Astrocyte of the hippocampus (primary cell): ENCODE data around the gene CHCHD3.
"Not testable (repeated sequence)": the region's sequence is repeated elsewhere in the genome, so short reads cannot be mapped to it uniquely, and the experiment has no call there.

Experiments used
- DNase-seq: peaks from one replicate; pipeline ENCODE4 v3.0.0; 2011; ENCODE audit warnings: low read depth, low spot score

CHCHD3 gene

DNA sequence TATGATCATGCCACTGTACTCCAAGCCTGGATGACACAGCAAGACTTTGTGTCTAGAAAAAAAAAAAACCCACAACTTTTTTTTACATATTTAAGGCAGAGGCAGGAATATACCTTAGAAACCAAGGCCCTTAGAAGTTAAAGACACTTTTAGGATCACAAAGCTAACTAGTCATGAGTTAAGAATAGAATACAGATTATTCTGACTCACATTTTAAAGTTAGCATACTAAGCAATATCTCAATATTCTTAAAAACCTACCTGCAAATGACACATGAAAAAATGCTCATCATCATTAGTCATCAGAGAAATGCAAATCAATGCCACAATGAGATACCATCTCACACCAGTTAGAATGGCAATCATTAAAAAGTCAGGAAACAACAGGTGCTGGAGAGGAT lies 177.7 kb downstream of the CHCHD3 start:
- DNase-seq, result no peak

DNA sequence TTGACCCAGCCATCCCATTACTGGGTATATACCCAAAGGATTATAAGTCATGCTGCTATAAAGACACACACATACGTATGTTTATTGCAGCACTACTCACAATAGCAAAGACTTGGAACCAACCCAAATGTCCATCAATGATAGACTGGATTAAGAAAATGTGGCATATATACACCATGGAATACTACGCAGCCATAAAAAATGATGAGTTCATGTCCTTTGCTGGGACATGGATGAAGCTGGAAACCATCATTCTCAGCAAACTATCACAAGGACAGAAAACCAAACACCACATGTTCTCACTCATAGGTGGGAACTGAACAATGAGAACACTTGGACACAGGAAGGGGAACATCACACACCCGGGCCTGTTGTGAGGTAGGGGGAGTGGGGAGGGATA lies 179.6 kb downstream of the CHCHD3 start:
- not testable (repeated sequence) for DNase-seq

DNA sequence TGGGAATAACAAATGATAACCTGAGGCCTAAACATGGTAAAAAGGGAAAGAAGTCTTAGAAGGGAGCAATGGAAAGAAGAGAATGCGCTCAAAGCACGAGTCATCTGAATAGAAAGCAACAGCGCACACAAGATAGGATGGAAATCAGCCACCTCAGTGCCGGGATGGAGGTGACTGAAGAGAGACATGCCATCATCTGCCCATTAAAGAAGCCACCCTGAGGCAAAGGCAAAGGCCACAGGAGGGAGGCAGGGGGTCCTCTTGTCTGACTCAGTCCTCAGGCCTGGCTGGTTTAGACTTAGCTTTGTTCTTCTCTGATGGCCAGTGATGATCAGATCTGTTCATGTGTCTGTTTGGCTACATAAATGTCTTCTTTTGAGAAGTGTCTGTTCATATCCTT lies 180.6 kb downstream of the CHCHD3 start:
- no peak for DNase-seq

DNA sequence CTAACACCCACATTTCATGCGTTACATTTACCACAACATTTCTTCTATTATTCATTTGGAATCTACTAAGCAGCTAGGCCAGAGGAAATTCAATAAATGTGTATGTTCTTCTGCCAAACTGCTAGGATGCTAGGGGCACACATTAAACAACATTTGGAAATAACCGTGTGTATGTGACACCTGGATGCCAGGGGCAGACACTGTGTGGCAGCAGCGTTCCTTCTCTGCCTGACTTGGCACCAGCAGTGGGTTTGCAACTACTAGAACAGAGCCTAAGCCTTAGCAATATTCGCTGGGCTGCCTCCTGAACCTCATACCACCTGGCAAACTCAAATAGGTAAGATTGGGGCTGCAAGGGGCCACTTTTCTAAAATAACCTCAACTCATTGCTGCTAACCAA lies 182.1 kb downstream of the CHCHD3 start:
- no peak for DNase-seq

DNA sequence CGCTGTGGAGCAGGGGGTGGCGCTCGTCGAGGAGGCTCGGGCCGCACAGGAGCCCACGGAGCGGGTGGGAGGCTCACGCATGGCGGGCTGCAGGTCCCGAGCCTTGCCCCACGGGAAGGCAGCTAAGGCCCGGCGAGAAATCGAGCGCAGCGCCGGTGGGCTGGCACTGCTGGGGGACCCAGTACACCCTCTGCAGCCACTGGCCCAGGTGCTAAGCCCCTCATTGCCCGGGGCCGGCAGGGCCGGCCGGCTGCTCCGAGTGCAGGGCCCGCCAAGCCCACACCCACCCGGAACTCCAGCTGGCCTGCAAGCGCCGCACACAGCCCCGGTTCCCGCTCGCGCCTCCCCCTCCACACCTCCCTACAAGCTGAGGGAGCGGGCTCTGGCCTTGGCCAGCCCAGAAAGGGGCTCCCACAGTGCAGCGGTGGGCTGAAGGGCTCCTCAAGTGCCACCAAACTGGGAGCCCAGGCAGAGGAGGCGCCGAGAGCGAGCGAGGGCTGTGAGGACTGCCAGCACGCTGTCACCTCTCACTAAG lies 183.2 kb downstream of the CHCHD3 start:
- not testable (repeated sequence) for DNase-seq

DNA sequence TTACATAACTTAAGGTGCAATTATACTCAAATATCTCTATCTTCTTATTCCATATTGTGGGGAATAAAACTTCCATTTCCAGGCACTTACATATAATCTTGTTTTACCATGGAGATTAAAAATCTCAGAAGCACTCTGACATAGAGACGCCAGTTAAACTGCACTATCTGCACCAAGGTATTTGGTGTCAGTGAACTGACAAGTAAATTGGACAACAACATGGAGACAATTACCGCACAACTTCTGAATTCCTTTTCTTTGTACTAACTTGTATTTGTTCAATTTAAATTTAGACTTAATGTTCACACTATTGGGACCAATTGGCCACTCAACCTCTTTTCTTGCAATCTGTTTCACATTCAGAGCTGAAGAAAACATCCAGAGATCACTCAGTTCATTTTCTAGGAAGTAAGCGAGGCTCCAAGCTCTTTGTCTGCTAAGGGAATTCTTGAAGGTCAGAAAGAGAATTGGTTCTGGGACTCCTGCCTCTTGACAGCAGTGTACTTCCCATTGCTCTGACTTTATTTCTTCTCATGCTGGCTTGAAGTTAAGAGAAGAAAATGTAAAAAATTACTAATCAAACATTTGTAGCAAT lies 184.7 kb downstream of the CHCHD3 start:
- DNase-seq, result no peak

DNA sequence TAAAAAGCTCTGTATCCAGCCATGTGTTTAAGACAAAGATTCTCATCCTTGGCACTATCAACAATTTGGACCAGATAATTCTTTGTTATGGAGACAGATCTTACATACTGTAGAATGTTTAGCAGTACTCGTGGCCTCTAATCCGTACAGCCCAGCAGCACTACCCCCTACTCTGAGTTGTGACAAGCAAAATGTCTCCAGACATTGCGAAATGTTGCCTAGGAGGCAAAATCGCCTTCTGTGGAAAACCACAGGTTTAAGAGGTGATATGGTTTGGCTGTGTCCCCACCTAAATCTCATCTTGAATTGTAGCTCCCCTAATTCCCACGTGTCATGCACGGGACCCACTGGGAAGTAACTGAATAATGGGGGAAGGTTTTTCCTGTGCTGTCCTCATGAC lies 186.7 kb downstream of the CHCHD3 start:
- DNase-seq, result no peak

DNA sequence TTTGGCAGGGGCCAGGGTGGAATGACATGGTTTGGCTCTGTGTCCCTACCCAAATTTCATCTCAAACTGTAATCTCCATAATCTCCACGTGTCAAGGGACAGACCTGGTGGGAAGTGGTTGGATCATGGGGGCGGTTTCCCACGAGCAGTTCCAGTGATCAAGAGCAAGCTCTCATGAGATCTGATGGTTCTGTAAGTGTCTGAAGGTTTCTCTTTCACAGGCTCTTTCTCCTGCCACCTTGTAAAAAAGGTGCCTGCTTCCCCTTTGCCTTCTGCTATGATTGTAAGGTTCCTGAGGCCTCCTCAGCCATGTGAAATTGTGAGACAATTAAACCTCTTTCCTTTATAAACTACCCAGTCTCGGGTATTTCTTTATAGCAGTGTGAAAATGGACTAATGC lies 188.3 kb downstream of the CHCHD3 start:
- no peak for DNase-seq

DNA sequence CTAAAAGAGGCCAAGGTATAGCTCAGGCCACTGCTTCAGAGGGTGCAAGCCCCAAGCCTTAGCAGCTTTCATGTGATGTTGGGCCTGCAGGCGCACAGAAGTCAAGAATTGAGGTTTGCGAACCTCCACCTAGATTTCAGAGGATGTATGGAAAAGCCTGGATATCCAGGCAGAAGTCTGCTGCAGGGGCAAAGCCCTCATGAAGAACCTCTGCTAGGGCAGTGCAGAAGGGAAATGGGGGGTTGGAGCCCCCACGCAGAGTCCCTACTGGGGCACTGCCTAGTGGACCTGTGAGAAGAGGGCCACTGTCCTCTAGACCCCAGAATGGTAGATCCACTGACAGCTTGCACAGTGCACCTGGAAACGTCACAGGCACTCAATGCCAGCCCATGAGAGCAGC lies 189.1 kb downstream of the CHCHD3 start:
- DNase-seq, result not testable (repeated sequence)

DNA sequence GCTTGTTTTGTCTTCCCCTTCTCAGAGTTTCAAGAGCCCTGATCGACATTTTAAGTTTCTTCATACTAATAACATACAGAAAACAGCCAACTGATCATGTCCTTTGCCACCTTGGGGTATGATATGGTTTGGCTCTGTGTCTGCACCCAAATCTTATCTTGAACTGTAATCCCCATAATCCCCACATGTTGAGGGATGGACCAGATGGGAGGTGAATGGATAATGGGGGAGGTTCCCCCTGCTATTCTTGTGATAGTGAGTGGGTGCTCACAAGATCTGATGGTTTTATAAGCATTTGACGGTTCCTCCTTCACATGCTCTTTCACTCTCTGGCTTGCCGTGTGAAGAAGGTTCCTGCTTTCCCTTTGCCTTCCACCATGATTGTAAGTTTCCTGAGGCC lies 190.3 kb downstream of the CHCHD3 start:
- no peak for DNase-seq

DNA sequence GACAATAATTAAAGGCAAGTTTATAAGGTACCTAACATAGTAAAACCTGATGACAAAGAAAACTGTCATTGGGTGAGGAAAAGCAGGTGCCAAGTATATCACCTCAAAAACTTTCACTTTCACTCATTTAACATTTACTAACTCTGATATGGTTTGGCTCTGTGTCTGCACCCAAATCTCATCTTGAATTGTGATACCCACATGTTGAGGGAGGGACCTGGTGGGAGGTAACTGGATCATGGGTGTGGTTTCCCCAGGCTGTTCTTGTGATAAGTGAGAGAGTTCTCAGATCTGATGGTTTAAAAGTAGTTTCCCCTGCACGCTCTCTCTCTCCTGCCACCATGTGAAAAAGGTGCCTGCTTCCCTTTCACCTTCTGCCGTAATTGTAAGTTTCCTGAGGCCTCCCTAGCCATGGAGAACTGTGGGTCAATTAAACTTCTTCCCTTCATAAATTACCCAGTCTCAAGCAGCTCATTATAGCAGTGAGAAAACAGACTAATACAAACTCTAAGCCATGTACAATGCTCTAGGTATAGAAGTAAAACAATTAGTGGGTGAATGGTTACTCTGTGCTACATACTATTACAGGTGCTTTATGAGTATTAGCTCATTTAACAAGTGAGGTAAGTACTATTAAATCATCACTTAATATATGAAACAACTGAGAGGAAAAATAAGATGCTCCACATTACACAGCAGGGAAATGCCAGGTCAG lies 199.0 kb downstream of the CHCHD3 start:
- no peak for DNase-seq

DNA sequence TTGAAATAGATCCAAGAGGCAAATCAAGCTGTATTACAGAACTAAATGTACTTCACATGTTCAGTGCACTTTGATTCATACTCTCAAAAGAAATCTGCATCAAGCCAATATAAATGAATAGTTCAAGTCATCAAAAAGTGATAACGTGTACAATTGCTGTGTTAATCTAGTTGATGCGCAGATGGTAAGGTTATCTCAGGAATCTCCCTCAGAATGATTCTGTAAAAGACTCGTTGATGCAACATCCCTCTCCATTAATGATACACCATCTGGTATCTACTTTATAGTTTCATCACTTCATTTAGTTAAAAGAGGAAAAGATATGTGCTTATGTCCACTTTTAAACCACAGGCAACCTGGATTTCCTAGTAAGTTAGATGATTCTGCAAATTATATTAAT lies 200.6 kb downstream of the CHCHD3 start:
- DNase-seq, result no peak

DNA sequence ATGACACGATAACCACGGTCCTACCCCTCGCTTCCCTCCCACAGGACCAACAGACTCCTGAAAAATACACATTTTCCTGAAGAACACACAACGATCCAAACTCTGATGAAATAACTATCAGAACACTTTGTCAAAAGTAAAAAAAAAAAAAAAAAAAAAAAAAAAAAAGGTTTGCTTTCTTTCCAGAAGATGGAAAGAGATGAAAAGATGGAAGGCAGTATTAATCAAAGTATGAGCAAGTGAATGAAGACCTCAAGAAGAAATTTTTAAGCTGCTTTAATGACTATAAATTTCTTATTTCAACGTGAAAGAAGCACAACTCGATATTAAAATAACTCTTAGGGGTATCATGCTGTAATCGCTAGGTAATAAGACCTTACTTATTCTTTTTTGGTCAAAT lies 202.3 kb downstream of the CHCHD3 start:
- DNase-seq, result no peak

DNA sequence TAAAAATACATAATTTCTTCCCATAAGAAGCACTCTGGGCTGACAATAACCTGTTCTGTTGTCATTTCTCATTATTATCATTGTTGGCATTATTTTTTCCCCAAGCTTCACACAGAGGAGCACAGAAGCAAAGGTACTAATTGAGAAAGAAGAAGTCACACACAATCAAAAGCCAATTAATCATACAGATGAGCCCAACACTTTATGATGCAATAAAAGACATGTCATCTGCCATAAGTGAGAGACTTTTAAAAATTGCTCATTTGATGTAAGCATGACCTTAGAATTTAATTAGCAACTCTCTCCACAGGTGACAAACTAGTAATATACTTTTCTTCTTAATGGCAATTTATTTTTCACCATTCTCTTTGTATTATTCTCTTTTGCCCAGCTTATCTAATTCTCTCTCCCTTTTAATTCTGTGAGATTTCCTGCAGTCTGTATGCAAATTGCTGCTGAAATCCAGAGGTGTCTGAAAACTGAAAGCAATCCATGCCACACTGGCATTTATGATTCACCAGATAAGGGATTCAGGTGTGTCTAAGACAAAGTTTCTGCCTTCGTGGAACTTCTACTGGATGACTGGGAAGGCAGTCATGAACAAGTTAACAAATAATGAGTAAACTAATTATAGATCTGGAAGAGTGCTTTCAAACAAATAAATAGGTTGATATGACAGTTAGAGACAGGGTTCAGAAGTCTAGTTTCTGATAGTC lies 203.5 kb downstream of the CHCHD3 start:
- DNase-seq, result no peak

DNA sequence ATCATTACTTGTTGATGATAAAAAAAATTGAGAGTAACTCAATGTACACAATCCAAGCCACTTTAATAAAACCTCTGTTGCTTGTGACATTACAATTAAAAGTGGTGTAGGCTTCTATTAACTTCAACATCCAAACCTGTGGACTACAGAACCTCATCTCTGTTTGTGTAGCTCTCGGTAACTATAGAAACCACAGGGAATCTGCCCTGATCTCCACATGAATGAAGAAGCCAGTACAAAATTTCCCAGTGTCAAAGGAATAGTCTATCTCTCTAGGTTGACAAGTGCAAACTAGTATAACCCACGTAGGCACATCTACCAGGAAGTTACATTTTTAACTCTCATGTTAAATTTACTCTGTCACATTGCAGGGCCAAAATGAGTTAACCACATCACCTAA lies 204.3 kb downstream of the CHCHD3 start:
- DNase-seq, result no peak

DNA sequence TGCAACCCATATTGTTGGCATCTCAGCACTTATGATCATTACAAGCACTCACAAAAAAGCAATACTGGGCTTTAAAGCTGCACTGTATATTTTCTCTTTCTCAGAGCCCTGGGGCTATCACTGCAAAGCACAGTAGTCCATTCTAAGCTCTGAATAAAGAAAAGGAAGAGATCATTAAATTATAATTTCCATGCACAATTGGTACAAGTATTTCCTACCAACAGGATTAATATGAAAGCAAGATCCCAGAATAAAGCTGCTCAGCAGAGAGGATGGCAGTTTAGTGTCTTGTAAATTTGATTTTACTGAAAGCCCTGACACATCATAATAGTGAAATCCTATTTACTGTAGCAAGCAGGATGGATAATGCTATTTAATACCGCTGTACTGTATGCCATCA lies 205.3 kb downstream of the CHCHD3 start:
- DNase-seq, result no peak

DNA sequence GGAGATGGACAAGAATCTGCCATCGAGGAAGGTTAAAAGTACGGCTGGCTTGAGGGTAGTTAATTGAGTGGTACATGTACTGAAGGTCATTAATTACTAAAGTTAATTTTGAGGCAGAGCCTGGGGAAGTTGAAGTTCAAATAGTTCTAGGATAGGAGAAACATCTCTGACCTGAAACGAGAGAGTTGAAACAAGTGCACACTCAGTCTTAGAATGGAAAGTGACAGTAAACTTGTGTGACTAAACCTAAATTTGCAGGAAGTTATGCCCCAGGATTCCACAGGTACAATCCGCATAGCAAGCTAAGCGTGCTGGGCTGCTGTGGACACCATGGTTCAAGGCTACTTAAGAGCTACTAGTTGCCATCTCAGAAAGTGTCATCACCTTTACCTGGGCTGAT lies 209.9 kb downstream of the CHCHD3 start:
- DNase-seq, result no peak

DNA sequence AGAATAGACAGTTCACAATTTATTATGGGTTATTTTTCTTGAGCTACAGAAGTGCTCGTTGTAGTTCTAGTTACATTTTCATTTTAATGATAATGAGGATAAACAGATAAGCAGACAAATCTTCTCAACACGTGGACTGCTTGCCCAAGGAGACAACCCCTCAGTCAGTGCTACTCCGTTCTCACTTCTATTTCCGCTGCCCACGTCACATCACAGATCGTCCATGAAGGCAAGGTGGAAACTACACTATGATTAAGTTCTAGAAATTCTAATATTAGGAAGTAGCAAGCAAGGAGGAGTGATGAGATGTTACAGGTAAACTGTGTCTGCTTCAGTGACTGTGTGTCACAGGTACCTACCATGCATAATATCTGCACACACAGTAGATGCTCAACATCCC lies 210.5 kb downstream of the CHCHD3 start:
- no peak for DNase-seq

DNA sequence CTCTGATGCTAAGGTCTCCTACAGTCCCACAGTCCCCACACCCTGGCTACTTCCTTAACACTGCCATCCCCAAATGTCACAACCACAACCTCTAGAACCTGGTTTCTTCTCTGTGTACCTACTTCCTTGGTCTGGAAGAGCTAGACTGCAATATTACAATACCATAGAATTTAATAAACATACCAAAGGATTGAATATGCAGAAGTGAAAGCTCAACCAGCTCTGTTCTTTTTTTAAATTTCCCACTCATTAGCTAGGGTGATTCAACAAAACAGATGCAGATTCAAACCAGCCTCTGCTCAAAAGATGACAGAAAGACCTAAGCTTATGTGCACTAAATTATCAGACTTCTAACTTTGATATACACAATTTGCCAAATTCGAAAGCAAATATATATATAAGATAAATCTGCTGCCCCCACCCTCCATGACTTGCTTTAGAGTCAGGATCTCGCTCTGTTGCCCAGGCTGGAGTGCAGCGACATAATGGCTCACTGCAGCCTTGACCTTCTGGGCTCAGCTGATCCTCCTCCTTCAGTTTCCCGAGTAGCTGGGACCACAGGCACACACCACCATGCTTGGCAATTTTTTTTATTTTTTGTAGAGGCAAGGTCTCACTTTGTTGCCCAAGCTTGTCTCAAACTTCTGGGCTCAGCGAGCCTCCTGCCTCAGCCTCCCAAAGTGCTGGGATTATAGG lies 212.6 kb downstream of the CHCHD3 start:
- no peak for DNase-seq

DNA sequence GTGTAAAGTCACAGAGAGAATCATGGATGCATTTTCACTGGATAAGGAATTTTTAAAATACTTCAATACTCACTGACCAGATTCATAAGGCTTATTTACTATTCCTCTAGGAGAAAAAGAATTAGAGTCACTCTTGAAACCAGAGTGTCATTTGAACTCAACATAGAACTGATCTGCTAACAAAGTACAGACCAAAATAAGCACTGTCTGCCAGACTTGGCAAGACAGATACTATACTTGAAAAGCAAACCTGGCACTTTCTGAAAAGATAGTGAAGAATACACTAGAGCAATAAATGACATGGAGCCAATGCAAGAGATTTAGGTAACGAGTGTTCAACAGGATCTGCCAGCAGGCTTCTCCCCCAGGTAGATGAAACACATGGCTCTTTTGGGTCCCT lies 215.3 kb downstream of the CHCHD3 start:
- no peak for DNase-seq

DNA sequence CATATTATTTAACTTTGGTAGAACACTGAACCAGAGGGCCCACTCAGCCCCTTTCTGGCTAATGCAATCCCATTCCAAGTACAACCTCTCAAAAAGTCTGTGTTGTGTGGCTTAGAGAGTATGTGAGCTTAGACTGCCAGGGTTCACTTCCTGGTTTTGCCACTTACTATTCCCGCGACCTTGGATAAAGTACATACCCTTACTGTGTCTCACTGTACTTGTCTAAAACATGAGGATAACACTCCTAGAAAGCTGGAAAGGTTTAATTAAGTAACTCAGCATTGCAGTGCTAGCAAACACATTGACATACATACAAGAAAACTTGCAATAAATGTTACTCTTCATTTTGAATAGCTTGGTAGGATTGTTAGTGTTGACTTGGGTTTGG lies 215.8 kb downstream of the CHCHD3 start:
- no peak for DNase-seq
